ENCODE data around the gene ESRRA.

DNA sequence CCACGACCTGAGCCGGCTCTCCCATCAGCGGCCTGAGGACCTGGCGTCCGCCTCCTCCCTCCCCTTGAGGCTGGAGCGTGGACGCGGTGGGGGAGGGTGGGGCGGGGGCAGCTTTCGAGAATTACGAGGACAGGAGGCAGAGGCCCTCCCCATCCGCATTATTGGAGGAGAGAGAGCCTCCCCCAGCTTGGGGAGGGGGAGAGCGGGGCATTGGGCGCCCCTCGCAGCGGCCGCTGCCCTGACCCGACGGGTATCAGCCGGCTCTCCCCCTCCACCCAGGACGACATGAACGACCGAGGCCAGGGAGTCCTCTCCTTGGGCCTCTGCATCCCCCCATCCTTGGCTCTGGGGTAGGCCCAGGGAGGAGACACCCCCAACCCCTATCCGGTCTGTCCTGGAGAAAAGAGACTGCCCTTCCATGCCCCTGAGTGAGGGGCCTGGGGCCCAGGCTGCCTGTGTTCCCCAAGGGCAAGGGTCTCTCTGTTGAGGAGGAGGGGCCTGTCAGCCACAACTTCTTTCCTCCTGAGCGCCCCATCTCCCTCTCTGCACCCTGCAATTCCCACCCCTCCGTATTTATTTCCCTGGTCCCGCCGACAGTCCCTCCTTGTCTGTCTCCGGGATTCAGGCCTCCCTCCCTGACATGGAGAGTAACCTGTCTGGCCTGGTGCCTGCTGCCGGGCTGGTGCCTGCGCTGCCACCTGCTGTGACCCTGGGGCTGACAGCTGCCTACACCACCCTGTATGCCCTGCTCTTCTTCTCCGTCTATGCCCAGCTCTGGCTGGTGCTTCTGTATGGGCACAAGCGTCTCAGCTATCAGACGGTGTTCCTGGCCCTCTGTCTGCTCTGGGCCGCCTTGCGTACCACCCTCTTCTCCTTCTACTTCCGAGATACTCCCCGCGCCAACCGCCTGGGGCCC lies 19.2 kb upstream of the ESRRA start:
- no peak for TF ChIP-seq POLR2A (IDR thresholded peaks at IDR 0.05)
- TF ChIP-seq, protein P1, sequence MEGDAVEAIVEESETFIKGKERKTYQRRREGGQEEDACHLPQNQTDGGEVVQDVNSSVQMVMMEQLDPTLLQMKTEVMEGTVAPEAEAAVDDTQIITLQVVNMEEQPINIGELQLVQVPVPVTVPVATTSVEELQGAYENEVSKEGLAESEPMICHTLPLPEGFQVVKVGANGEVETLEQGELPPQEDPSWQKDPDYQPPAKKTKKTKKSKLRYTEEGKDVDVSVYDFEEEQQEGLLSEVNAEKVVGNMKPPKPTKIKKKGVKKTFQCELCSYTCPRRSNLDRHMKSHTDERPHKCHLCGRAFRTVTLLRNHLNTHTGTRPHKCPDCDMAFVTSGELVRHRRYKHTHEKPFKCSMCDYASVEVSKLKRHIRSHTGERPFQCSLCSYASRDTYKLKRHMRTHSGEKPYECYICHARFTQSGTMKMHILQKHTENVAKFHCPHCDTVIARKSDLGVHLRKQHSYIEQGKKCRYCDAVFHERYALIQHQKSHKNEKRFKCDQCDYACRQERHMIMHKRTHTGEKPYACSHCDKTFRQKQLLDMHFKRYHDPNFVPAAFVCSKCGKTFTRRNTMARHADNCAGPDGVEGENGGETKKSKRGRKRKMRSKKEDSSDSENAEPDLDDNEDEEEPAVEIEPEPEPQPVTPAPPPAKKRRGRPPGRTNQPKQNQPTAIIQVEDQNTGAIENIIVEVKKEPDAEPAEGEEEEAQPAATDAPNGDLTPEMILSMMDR (IDR thresholded peaks at IDR 0.05) = no peak

All from Peyer's patch (tissue), 4 donors.